ENCODE data around the gene TMEM52B.
"Not testable (repeated sequence)": the region's sequence is repeated elsewhere in the genome, so short reads cannot be mapped to it uniquely, and the experiment has no call there.

The TMEM52B gene

DNA sequence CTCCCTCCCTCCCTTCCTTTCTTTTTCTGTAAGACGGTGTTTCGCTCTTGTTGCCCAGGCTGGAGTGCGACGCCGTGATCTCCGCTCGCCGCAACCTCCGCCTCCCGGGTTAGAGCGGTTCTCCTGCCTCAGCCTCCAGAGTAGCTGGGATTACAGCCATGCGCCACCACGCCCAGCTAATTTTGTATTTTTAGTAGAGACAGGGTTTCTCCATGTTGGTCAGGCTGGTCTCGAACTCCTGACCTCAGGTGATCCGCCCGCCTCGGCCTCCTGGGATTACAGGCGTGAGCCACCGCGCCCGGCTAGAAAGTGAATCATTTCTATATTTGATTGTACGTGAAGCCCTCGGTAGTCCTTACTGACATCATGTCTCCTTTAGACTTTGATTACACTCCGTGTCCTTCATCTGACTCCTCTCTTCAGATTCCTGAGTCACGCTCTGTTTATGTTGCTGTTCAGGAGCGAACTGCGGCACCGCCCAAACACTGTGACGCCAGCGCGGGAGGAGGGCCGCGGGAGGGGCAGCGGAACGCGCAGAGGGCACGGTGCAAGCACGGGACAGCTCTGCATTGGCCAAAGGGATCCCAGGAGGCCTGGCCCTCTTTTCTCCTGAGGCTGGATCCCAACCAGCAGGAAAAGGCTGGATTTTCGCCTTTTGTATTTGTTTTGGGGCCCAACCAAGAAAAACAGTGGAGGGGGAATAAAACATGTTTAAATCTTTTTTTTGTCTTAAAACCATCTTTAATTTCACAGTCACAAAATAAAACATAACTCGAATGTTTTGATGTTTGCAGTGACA lies 33.3 kb downstream of the TMEM52B start:
- DNase-seq, result peak; percentile 91

DNA sequence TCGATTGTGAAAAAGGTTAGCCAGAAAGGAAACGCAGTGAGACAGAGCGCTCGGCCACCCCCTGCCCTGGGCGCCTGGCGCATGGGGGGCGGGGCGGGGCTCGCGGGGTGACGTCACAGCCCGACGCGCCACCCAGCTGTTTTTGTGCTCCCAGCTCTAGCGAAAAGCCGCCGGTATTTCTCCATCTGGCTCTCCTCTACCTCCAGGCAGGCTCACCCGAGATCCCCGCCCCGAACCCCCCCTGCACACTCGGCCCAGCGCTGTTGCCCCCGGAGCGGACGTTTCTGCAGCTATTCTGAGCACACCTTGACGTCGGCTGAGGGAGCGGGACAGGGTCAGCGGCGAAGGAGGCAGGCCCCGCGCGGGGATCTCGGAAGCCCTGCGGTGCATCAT lies 33.9 kb downstream of the TMEM52B start, which contains the start of gene GABARAPL1:
Gene GABARAPL1 (plus strand): TSS at position 139 of the 393 bp plus-strand sequence. CDS start 253 bp downstream, at position 392.
- DNase-seq, result peak; percentile 83

DNA sequence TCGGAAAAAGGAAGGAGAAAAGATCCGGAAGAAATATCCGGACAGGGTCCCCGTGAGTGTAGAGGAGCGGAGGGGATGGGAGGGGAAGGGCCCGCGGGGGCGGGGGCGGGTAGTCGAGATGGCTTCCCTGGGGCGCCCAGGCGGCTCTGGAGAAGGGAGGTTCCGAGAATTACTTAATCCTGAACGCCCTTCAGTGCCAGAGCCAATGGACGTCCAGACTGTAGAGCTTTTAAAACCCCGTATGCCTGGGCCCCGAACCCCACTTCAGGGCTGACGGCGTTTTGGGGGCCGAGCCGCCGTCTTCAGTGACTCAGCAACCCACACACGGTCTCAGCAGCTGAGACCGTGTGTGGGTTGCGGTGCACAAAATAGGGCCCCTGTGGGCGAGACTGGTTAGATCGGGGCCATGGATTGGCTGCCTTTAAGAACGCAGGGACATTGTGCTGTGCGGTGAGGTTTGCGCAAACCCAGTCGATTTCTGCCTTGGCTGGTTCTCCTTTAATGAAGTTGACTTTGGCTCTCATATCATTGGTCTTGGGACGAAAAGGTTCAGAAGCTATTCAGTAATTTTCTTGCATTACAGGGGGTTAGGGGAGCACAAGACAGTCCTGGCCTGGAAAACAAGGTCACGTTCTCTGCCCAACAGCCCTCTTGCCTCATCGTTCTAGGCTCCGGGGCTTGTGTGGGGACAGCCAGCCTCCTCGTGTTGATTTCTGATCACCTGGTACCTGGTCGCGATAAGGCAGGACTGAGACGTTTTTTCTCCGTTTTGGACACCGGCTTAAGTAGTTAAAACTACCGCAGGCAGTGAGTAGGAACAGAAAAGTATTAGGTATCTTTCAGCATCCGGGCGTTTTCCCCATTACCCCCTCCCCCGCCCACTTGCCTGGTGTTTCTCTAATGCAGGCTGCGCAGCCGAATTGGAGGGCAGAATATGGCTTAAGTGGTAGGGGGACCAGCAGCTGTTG lies 34.6 kb downstream of the TMEM52B start:
- peak; percentile 76 for DNase-seq

DNA sequence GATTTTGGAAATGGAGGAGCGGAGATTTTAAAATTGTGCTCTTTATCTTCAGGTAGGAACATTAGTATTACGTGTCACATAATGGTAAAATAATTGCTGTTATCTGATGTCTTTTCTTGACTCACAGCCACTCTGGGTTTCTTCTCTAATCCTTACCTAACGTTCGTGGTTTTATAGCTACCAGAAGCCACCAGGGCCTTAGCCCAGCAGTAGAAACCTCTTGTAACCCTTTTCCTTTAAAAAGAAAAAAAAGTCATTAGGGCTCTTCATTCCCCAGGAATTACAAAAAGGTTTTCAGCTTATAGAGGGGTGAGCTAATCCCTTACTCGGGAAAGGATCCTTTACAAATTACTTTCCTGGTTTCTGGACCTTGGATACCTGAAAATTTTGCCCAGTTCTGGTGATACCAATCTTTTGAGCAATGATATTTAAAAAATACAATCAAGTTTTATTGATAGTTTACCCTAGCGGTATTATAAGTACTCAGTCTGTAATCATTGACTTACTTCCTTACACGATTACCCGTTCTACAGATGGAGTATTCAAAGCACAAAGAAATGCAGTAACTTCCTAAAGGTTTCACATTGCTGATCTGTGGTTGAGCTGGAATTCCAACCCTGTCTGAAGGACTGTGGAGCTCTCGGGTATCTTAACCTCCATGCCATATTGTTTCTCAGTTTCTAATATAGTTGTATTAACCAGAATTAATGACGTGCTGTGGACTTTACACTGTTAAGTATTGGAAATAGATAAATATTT lies 35.5 kb downstream of the TMEM52B start:
- DNase-seq, result no peak

DNA sequence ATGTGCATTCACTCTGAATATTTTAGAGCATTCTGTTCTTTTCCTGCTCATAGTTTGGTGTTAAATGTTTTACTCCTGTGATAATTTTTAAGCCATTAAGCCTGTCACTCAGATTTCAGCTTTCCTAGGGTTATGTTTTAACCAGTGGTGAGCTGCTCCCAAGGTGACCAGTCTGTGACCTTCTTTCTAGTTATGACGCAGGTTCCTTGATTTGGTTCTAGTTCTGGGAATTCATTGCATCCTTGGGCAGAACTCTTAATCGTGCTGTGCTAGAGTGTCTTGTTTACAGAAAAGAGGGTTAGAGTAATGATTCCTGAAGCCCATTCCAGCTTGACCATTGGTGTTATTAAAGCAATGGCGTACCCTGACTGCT lies 36.0 kb downstream of the TMEM52B start:
- no peak for DNase-seq

DNA sequence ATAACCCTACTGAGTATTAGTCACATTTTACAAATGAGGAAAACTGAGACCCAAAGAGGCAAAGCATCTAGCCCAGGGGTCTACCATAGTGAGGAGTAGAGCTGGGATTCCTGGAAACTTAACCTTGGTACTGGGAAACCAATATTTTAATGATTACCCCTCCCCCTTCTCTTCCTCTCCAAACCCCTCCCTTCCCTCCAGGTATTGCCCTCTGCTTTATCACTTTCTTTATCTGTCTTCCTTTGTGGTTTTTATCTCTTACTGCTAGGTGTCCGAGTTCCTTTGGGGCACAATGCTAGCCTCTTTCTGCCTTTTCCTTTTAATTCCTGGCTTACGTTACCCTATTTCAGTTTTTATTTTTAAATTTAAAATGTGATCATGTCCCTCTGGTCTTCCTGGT lies 36.6 kb downstream of the TMEM52B start:
- no peak for DNase-seq

DNA sequence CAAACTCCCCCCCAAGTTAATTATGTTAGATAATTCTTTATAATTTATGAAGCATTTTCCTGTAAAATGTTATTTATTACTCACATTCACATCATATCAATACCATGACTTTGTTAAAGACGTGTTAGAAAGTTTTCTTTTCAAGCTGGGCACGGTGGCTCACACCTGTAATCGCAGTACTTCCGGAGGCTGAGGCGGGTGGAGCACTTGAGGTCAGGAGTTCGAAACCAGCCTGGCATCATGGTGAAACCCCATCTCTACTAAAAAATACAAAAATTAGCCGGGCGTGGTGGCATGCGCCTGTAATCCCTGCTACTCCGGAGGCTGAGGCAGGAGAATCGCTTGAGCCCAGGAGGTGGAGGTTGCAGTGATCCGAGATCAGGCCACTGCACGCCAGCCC lies 37.1 kb downstream of the TMEM52B start:
- not testable (repeated sequence) for DNase-seq

DNA sequence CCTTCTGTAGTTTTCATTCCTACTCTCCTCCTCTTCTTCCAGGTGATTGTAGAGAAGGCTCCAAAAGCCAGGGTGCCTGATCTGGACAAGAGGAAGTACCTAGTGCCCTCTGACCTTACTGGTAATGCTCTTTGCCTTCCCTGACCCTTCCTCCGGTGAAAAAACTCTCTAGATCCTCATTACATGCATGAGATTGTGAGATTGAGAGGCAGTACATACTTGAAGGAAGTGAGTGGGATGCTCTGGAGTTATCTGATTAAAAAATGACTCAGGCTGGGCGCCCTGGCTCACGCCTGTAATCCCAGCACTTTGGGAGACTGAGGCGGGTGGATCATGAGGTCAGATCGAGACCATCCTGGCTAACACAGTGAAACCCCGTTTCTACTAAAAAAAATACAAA lies 39.2 kb downstream of the TMEM52B start:
- DNase-seq, result no peak

DNA sequence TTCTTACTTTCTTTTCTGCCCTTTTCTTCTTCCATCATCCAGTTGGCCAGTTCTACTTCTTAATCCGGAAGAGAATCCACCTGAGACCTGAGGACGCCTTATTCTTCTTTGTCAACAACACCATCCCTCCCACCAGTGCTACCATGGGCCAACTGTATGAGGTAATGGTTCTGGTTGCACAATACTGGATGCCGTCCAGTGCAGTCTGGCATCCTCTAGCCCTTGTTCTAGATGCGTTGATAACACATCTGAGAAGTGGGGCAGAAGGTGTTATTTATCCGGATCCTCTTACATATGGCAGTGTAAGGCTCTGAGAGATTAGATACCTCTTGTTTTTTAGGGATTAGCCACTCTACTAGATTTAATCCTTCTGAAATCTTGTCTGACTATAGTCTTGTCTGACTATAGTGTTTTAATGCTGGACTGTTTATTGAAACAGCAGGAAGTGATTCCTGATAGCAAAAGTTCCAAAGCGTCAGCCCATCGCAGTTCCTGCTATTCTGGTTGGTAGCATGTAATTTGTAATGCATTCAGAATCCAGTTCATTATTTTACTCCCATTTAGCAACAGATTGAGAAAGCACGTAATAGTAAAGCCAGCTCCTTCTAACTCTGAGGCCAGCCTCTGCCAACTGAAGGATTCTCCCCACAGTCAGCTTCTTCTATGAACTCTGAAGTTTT lies 41.7 kb downstream of the TMEM52B start:
- no peak for DNase-seq

DNA sequence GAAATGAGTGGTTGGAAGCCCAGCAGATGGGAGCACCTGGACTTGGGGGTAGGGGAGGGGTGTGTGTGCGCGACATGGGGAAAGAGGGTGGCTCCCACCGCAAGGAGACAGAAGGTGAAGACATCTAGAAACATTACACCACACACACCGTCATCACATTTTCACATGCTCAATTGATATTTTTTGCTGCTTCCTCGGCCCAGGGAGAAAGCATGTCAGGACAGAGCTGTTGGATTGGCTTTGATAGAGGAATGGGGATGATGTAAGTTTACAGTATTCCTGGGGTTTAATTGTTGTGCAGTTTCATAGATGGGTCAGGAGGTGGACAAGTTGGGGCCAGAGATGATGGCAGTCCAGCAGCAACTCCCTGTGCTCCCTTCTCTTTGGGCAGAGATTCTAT lies 43.0 kb downstream of the TMEM52B start:
- DNase-seq, result no peak

DNA sequence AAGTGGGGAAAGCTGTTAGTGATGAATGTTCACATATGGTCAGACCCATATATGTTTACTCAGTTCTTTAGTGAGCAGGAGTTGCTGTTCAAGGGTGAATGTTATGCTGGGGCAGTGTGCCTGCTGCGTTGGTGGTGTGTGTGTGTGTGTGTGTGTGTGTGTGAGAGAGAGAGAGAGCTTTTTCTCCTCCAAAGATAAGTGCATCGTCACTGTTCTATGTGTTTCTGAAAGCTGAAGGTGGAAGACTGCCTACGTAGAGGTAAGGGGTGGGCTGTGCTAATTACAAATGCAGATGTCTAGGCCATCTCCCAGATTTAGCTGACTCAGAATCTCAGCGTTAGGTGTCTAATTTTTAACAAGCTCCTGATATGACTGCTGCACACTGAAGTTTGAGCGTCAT lies 44.4 kb downstream of the TMEM52B start:
- DNase-seq, result no peak

DNA sequence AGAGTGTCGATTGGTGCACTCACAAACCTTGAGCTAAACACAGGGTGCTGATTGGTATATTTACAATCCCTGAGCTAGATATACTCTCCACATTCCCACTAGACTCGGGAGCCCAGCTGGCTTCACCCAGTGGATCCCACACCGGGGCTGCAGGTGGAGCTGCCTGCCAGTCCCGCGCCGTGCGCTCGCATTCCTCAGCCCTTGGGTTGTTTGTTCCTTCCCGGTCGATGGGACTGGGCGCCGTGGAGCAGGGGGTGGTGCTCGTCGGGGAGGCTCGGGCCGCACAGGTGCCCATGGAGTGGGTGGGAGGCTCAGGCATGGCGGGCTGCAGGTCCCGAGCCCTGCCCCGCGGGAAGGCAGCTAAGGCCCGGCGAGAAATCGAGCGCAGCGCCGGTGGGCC lies 46.6 kb downstream of the TMEM52B start:
- not testable (repeated sequence) for DNase-seq

DNA sequence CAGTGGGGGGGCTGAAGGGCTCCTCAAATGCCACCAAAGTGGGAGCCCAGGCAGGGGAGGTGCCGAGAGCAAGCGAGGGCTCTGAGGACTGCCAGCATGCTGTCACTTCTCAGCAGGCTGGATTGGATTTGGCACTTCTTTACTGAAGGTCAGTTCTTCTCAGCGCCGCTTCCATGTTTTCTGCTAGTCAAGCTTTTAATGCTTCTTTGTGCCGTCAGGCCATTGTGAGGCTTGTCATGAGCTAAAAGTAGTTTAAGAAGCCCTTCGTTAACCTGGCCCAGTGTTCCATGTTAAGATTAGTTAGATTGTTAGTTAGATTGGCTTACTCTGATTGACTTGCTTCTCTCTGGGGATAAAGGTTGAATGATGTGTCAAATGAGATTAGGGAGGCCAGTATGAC lies 47.3 kb downstream of the TMEM52B start:
- no peak for DNase-seq

DNA sequence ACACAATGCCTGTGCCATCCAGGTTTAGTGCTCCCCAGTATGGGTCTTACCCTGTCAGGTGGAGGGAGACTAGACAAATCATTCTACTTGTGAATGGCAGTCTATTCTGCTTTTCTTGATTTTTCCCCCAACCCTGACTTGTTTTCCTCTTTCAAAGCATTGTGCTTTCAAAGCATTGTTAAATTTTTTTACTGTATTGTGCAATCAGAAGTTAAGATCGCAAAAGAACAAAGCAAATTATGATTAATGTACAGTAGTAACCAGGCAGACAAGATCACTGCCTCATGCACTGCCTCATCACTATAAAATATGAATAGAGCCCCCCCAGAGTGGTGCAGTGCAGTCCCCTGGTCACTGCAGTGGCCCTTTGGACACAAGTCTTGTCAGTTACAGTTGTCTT lies 47.9 kb downstream of the TMEM52B start:
- no peak for DNase-seq

DNA sequence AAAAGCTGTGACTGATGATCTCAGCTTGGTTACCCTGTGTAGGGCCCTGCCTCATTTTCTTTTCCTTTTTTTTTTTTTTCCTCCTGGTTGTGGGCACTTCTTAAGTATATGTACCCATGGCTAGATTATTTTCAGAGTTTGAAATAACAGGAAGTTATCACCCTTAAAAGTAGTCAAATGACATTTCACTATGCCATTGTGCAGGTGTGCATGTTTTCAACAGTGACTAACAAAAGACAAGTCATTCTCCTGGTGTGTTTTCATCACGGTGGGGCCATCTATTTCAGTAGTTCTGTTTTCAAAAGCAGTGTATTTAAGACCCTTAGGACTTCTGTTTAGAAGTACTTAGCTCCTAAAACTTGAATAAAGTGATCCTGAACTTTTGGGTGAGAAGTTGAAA lies 48.8 kb downstream of the TMEM52B start:
- DNase-seq, result no peak

DNA sequence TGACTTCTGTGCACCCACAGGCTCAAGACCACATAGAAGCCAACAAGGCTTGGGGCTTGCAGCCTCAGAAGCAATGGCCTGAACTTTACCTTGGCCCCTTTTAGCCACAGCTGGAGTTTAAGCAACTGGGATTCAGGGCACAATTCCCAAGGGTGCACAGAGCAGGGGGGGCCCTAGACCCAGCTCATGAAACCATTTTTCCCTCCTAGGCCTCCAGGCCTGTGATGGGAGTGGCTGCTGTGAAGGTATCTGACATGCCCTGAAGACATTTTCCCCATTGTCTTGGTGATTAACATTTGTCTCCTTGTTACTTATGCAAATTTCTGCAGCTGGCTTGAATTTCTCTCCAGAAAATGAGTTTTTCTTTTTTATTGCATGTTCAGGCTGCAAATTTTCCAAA lies 55.7 kb downstream of the TMEM52B start:
- no peak for DNase-seq

DNA sequence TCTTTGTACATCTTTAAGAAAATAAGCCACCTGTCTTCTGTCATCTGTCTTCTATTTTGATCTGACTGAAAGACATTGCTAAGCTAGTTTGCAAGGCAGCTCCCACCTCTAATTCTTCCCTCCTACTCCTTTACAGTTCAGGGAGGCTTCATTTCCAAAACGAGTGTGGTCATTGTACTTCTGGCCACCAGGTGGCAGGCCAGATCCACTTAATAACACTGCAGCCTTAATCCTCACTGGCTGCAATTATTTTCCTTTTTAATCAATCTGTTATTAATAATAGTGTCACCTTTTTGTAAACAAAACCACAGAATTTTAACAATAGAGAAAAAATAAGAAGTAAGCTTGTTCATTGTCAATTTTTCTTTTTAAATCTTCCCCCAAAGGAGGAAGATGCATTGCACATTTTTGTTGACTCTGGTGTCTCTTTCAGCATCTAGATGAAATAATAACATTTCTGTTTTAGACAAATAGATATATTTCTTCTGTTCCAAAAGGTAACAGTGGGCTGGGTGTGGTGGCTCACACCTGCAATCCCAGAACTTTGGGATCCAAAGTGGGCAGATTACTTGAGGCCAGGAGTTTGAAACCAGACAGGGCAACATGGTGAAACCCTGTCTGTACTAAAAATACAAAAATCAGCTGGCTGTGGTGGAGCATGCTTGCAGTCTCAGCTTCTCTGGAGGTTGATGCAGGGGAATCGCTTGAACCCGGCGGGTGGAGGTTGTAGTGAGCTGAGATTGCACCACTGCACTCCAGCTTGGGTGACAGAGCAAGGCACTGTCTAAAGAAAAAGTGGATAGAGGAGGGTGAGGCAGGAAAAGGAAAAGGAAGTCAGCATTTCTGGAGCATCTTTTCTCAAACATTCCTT lies 57.2 kb downstream of the TMEM52B start:
- peak; percentile 61 for DNase-seq

DNA sequence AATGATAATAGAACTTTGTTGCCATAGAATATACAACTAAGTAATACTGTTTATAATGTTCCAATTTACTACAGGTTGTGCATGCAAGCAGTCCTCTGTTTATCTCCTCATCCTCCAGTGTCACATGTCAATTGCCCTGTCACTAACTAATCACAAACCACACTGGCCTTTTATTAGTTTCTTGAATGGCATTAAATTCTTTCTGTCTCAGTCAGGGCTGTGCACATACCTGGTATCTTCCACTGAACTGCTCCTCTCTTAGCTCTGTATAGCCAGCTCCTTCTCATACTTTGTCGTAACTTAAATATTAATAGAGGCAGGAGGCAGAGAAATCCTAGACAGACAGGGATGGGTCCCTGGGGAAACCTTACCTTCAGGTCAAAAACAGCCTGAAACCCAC lies 57.9 kb downstream of the TMEM52B start:
- DNase-seq, result no peak

DNA sequence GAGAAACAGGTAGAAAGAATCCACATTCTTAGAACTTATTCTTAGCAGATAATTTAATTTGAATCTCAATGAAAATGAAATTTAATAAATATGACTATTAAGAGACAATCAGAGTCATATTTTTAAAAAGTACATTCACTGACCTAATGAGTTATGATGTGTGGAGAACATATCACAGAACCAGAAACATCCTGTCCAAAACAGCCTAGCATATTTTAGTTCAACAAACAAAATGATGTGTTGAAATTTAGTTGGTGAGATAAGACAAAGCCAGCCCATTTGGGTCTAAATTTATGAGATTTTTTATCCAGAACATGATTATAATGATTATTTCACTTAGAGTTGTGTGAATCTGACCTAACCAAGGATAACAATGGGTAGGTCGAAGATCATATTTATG lies 59.7 kb downstream of the TMEM52B start:
- DNase-seq, result no peak

DNA sequence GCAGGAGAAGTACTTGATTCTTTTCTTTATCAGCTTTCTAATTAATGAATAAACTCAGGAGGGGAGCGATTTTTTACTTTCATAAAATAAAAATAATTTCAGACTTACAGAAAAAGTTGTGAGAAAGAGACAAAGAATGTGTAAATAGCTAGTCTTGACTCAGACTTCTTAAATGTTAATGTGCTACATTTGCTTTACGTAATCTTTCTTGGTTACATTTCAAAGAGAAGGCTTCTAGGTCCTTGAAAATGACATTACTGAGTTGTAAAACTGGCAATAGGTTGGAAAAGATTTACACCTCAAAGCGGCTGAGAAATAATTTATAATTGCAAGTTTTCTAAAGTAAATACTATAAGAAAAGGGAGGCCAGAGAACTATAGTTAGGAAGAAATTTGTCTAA lies 62.5 kb downstream of the TMEM52B start:
- no peak for DNase-seq

Data from CD4-positive, alpha-beta T cell treated with Interleukin-17A for 4 hours (primary cell).